Muscle of leg (tissue), 11 donors: ENCODE measurements around the gene CTTNBP2. TPM values are rescaled to one million over a fixed set of nuclear protein-coding genes. Genes with fewer than 3 reads are reported as not detected.

Experiments used
- DNase-seq: peaks from one replicate; pipeline ENCODE4 v3.0.0; 2013
- H3K27ac ChIP-seq: one replicate; pipeline ENCODE4 v1.5.1; 2013; ENCODE audit warnings: mild to moderate bottlenecking, low read length, control low read depth
- H3K27me3 ChIP-seq: one replicate; pipeline ENCODE4 v1.6.1; 2013; ENCODE audit warnings: low read length; ENCODE audit not compliant: control insufficient read depth, insufficient read depth
- H3K36me3 ChIP-seq: one replicate; pipeline ENCODE4 v1.6.1; 2013; ENCODE audit warnings: low read length; ENCODE audit not compliant: control insufficient read depth, insufficient read depth
- H3K4me1 ChIP-seq: one replicate; pipeline ENCODE4 v1.6.1; 2013; ENCODE audit warnings: low read length; ENCODE audit not compliant: control insufficient read depth, insufficient read depth
- H3K4me3 ChIP-seq: one replicate; pipeline ENCODE4 v1.5.1; 2013; ENCODE audit warnings: low read length, control low read depth
- H3K9me3 ChIP-seq: replicated peaks from 2 replicates; pipeline ENCODE4 v1.6.1; 2013; ENCODE audit warnings: low read depth, low read length; ENCODE audit not compliant: control insufficient read depth
- WGBS: methylation state at CpG from one replicate; pipeline ENCODE4 v1.1.5; 2013; ENCODE audit warnings: missing lambda C conversion rate; ENCODE audit not compliant: insufficient coverage; 5-methylcytosine and 5-hydroxymethylcytosine counted together
- polyA plus RNA-seq, 8 donors: library from polyadenylated mRNA; unstranded; fragments of 120-200 nt; gene quantifications; one replicate each; pipeline versions ENCODE4 v1.2.1 to v1.2.3, GENCODE V29; 2013; ENCODE audit warnings: inconsistent platforms in 1 of 8, low replicate concordance in 1 of 8; ENCODE audit not compliant: insufficient read length in 8 of 8, insufficient read depth in 1 of 8
- total RNA-seq: library from RNA; stranded (reverse); fragments of 120-200 nt; gene quantifications from one replicate; pipeline ENCODE4 v1.2.4, GENCODE V29; 2013

Gene CTTNBP2
- total and polyA plus RNA-seq, 9 donors, result 0.71 to 4.3 (median 1.9) TPM

DNA sequence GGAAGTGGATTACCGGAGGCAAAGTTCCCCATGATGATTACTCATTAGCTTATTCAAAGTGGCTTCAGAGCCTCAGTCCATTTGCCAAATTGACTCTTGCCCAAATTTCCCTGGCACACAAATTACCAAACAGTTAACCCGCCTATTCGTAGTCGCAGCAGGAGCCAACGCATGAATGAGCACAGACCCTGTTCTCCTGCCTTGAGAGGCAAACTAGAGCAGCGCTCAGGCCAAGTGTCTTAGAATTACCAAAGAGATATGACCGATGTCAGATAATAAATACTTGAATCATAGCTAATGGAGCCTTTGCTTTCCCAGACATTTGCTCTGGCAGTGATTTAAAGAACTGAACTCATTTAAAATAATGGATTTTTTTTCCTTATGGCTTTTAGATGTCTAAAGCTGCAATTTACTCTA, 64.9 kb downstream of the CTTNBP2 start:
- no peaks in the 10 kb centered on the region for H3K4me1 ChIP-seq
- H3K27ac ChIP-seq, result no peak overlapping the region
- H3K4me3 ChIP-seq, result no peak overlapping the region
- H3K27me3 ChIP-seq, result no peaks in the 10 kb centered on the region
- 52% methylated on average over 6 of the region's 7 CpGs for WGBS
- DNase-seq, result peak; percentile 72
- H3K36me3 ChIP-seq, result no peaks in the 10 kb centered on the region
- H3K9me3 ChIP-seq, result no peaks in the 10 kb centered on the region

DNA sequence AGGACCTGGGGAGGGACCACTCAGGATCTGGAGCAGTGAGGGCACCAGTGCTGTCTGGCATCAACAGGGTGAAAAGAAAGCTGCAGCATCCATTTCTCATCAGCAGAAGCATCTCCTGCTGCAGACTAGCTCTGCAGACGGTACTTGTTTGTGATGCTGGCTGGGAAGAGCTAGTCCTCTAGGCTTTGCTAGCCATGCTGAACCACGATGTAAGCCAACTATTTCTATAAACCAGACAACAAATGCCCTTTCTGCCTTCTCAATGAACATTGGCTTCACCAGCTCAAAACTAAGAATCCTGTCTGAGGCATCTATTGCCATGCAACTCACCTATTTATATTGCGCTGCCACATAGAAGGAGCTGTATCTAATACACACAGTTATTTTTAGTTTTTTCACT, 65.6 kb downstream of the CTTNBP2 start:
- H3K4me1 ChIP-seq, result no peaks in the 10 kb centered on the region
- no peaks in the 10 kb centered on the region for H3K9me3 ChIP-seq
- no peaks in the 10 kb centered on the region for H3K36me3 ChIP-seq
- WGBS, result 56% methylated on average over 2 of the region's 3 CpGs
- no peak for DNase-seq
- no peaks in the 10 kb centered on the region for H3K27me3 ChIP-seq
- H3K27ac ChIP-seq, result no peak overlapping the region
- H3K4me3 ChIP-seq, result no peak overlapping the region

DNA sequence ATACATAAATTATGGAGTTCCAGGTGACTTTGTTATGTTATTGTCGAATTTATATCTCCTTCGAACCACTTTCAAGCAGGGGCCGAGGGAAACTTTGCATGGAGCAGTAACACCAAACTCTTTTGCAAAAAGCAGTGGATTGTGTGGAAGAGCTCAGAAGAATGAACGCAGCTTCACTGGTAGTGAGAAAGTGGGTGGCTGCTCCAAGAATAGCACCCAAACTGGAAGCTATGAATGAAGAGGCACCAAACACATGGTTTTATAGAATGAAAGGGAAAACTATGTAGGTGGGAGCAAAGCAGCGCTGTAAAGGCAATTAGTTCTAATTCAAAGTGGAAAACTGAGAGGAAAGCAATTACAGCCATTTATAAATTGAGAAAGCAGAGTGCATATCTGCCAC, 67.2 kb downstream of the CTTNBP2 start:
- no peaks in the 10 kb centered on the region for H3K4me1 ChIP-seq
- no peaks in the 10 kb centered on the region for H3K36me3 ChIP-seq
- H3K27ac ChIP-seq, result no peak overlapping the region
- no peak for DNase-seq
- no peak overlapping the region for H3K4me3 ChIP-seq
- H3K9me3 ChIP-seq, result no peaks in the 10 kb centered on the region
- no peaks in the 10 kb centered on the region for H3K27me3 ChIP-seq
- 79% methylated on average over 2 of the region's 5 CpGs for WGBS

DNA sequence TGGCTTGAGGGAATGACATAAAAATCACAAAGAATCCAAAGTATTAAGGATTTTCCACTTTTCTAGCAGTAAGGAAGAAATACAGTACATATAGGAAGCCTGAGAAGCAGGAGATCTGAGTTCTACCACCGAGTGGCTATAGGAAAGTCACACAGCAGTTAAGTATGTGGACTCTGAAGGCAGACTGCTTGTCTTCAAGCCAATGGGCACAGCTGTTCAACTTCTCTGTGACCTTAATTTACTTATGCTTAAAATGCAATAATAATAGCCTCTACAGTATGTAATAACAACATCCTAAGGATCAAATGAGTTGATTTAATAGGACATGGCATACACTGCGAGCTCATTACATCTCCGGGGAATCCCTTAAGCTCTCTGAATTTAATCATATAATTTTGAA, 68.0 kb downstream of the CTTNBP2 start:
- no peaks in the 10 kb centered on the region for H3K9me3 ChIP-seq
- no peak for DNase-seq
- no CpG with 5 or more reads among the region's 3 CpGs for WGBS
- no peaks in the 10 kb centered on the region for H3K36me3 ChIP-seq
- H3K27me3 ChIP-seq, result no peaks in the 10 kb centered on the region
- H3K27ac ChIP-seq, result no peak overlapping the region
- no peak overlapping the region for H3K4me3 ChIP-seq
- no peaks in the 10 kb centered on the region for H3K4me1 ChIP-seq

DNA sequence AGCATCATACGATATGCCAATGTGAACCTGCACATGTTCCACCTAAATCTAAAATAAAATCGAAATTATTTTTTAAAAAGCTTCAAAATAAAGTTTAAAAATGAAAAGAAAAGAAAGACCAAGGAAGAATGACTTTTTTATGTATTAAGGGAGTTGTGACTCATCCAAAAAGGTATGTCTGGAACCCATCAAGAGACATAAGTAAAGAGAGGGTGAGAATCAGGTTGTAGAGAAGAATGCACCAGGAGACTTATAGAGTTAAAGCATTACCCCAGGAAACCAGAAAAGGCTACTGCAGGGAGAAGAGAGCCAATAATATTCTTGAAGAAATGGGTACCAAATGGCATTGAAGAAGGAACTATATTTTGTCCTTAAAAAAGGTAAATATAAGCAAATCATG, 69.8 kb downstream of the CTTNBP2 start:
- no peaks in the 10 kb centered on the region for H3K4me1 ChIP-seq
- no peak overlapping the region for H3K27ac ChIP-seq
- no peaks in the 10 kb centered on the region for H3K9me3 ChIP-seq
- no peak for DNase-seq
- no CpG with 5 or more reads among the region's 2 CpGs for WGBS
- no peaks in the 10 kb centered on the region for H3K36me3 ChIP-seq
- no peak overlapping the region for H3K4me3 ChIP-seq
- no peaks in the 10 kb centered on the region for H3K27me3 ChIP-seq

DNA sequence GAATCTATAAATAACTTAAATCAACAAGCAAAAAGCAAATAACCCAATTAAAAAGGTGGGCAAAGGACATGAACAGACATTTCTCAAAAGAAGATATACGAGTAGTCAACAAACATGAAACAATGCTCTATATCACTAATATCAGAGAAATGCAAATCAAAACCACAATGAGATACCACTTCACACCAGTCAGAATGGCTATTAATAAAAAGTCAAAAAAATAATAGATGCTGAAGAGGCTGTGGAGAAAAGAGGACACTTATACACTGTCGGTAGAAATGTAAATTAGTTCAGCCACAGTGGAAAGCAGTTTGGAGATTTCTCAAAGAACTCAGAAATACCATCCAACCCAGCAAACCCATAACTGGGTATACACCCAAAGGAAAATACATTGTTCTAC, 70.6 kb downstream of the CTTNBP2 start:
- Histone ChIP-seq H3K9me3 (no peaks in the 10 kb centered on the region), H3K4me3 (no peak overlapping the region), H3K27ac (no peak overlapping the region), H3K4me1 (no peaks in the 10 kb centered on the region), H3K27me3 (no peaks in the 10 kb centered on the region), H3K36me3 (no peaks in the 10 kb centered on the region)
- no peak for DNase-seq
- WGBS, result no CpG with 5 or more reads among the region's 2 CpGs

DNA sequence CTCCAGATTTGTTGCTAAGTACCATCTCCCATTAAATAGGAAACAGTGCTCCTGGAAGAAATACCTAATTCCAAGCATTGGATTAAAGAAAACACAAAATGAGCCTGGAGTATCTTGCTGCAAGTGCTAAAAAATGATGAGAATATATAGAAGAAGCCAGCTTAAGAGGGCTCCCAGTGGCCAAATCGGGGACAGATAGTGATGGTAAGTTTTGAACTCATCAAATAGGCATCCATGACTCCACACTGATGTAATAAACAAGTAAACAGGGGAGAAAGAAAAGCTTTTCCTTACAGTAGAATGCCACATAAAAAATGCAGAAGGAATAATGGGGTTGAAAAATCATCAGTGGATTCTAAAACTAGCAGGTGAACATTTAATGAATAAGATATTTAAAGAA, 72.4 kb downstream of the CTTNBP2 start:
- Histone ChIP-seq H3K27ac (no peak overlapping the region), H3K4me1 (no peaks in the 10 kb centered on the region), H3K27me3 (no peaks in the 10 kb centered on the region), H3K9me3 (no peaks in the 10 kb centered on the region), H3K36me3 (no peaks in the 10 kb centered on the region), H3K4me3 (no peak overlapping the region)
- no peak for DNase-seq
- WGBS, result no CpG with 5 or more reads among the region's 1 CpG

DNA sequence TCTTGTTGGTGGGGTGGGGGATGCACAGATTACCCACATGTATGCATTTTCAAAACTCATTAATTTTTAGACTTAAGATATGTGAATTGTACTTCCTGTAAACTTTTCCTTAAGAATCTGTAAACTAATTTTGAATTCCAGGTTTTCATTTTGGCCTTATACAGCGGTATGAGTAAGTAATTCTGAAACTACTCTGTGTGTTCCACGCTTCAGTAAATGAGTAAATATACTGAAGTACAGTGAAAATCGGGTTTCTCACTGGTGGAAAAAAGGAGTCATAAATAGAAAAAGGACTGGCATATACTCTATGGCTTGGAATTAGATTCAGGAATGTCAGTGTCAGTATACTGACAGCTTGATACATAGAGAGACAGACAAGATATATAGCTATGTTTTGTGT, 72.8 kb downstream of the CTTNBP2 start:
- no peak for DNase-seq
- Histone ChIP-seq H3K4me3 (no peak overlapping the region), H3K4me1 (no peaks in the 10 kb centered on the region), H3K36me3 (no peaks in the 10 kb centered on the region), H3K27me3 (no peaks in the 10 kb centered on the region), H3K27ac (no peak overlapping the region), H3K9me3 (no peaks in the 10 kb centered on the region)
- WGBS, result 83% methylated on average over 1 of the region's 3 CpGs

DNA sequence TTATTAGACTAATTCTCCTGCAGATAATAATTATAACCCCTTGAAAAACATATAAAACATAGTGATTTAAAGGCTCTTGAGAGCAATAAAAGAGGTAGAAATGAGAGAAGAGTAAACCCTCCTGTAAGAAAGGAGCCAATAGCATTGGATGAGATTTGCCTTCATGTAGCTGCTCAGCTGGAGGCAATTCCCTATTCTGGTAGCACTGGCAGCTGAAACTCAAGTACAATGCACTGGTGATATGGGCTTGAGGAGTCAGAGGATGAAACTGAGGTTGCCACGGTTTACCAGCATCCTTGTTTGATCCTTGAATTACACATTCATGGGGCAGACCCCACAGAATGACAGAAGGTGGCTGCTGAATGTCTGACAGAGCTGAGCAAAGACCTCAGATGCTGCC, 76.4 kb downstream of the CTTNBP2 start:
- no peak for DNase-seq
- no peaks in the 10 kb centered on the region for H3K27me3 ChIP-seq
- H3K9me3 ChIP-seq, result no peaks in the 10 kb centered on the region
- no peaks in the 10 kb centered on the region for H3K4me1 ChIP-seq
- WGBS, result no CpG with 5 or more reads among the region's 1 CpG
- H3K36me3 ChIP-seq, result no peaks in the 10 kb centered on the region
- no peak overlapping the region for H3K4me3 ChIP-seq
- H3K27ac ChIP-seq, result no peak overlapping the region

DNA sequence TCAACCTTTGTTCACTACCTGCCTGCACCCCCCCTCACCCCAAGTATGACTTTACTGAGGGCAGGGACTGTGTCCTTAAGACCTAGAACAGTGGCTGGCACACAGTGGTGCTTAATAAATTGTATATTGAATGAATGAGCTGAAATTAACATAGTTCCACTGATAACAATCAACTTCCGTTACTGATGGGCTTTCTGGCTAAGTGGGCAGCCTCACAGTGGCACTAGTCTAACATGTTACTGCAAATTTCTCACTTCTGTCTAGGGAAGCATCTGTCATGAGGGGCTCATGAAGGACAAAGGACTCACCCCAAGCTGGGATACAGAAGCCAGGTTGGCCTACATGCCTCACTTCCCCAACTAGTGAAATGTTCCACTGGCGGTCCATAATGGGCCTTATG, 79.3 kb downstream of the CTTNBP2 start:
- H3K9me3 ChIP-seq, result no peaks in the 10 kb centered on the region
- DNase-seq, result no peak
- H3K27ac ChIP-seq, result no peak overlapping the region
- no peak overlapping the region for H3K4me3 ChIP-seq
- no peaks in the 10 kb centered on the region for H3K27me3 ChIP-seq
- no CpG with 5 or more reads among the region's 2 CpGs for WGBS
- H3K4me1 ChIP-seq, result no peaks in the 10 kb centered on the region
- H3K36me3 ChIP-seq, result no peaks in the 10 kb centered on the region

DNA sequence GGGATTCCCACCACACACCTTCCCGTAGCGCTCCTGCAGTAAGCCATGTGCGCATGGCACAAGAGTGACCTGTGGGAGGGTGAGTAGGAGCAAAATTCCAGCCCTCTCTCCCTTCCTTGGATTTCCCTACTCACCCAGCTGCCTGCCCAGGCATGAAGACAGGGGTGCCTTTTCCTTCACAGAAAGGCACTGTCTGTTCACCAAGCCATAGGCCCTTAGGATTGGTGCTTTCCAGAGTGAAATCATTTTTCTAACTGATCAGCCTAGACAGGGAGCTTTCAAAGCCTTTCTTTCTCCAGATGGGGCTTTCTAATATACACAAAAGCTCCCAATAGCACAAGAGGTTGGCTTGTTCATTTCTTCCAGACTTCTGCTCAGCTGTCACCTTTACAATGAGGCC, 79.7 kb downstream of the CTTNBP2 start:
- no CpG with 5 or more reads among the region's 3 CpGs for WGBS
- H3K4me1 ChIP-seq, result no peaks in the 10 kb centered on the region

More for the DNA sequence above, 79.7 kb downstream of the CTTNBP2 start:
- Histone ChIP-seq H3K27ac (no peak overlapping the region), H3K4me3 (no peak overlapping the region), H3K9me3 (no peaks in the 10 kb centered on the region), H3K27me3 (no peaks in the 10 kb centered on the region), H3K36me3 (no peaks in the 10 kb centered on the region)
- no peak for DNase-seq
